Upper lobe of left lung (tissue), 6 donors: Measurements from ENCODE around the gene SGCD. TPM values are rescaled to one million over a fixed set of nuclear protein-coding genes. Genes with fewer than 3 reads are reported as not detected.

ENCODE experiments used
- ATAC-seq, 2 donors: fragments of 200-7000 bp; cut with Tn5 transposase; one replicate each; pipeline ENCODE4 v1.9.1; 2022; ENCODE audit warnings: mild to moderate bottlenecking in 2 of 2, moderate library complexity in 2 of 2; ENCODE audit not compliant: low FRiP score in 2 of 2
- DNase-seq, 2 donors: peaks; one replicate each; pipeline ENCODE4 v3.0.0-alpha.2; 2019 to 2020
- H3K27ac ChIP-seq, 4 donors: fragments of 200-600 bp; sonication (generic); one replicate each; pipeline ENCODE4 v1.5.1; 2016 to 2019
- H3K27me3 ChIP-seq, 4 donors: fragments of 200-600 bp; sonication (generic); one replicate each; pipeline ENCODE4 v1.5.1; 2017 to 2019
- H3K36me3 ChIP-seq, 4 donors: fragments of 200-600 bp; sonication (generic); one replicate each; pipeline ENCODE4 v1.5.1; 2016 to 2019
- H3K4me1 ChIP-seq, 4 donors: fragments of 200-600 bp; sonication (generic); one replicate each; pipeline ENCODE4 v1.5.1; 2018 to 2019
- H3K4me3 ChIP-seq, 4 donors: fragments of 200-600 bp; sonication (generic); one replicate each; pipeline ENCODE4 v1.5.1; 2017 to 2019; ENCODE audit warnings: mild to moderate bottlenecking in 2 of 4, moderate library complexity in 1 of 4
- H3K9me3 ChIP-seq, 4 donors: fragments of 200-600 bp; sonication (generic); one replicate each; pipeline ENCODE4 v1.5.1; 2018 to 2019
- CTCF ChIP-seq, 6 experiments: fragments of 450-650 bp in 4 of 6; fragments of 200-600 bp in 2 of 6; sonication (generic) in 2 of 6; IDR thresholded peaks; one replicate each; pipeline ENCODE4 v1.5.1; 2016 to 2019; ENCODE audit warnings: antibody characterized with exemption in 6 of 6
- EP300 ChIP-seq, 4 donors: sonication (generic); formaldehyde crosslinking; IDR thresholded peaks; one replicate each; pipeline ENCODE4 v1.5.1; 2017; ENCODE audit warnings: antibody characterized with exemption in 4 of 4, control low read depth in 2 of 4
- POLR2A ChIP-seq, 4 donors: fragments of 450-650 bp; IDR thresholded peaks; one replicate each; pipeline ENCODE4 v1.5.1; 2016 to 2017; ENCODE audit warnings: antibody characterized with exemption in 4 of 4, mild to moderate bottlenecking in 2 of 4
- POLR2AphosphoS5 ChIP-seq, 2 donors: sonication (generic); formaldehyde crosslinking; IDR thresholded peaks; one replicate each; pipeline ENCODE4 v1.5.1; 2017; ENCODE audit warnings: antibody characterized with exemption in 2 of 2
- WGBS, 2 donors: methylation state at CpG; one replicate each; pipeline ENCODE4 v1.1.5; 2017 to 2018; 5-methylcytosine and 5-hydroxymethylcytosine counted together
- total RNA-seq, 6 donors: library from RNA; depleted of rRNA in 4 of 6; stranded (reverse); fragments of >200 nt in 4 of 6; gene quantifications; one replicate each; pipeline versions ENCODE4 v1.1.0 to v1.2.1, GENCODE V29; 2016 to 2021
- donor health status: DM: no; HTN: no; CAD: no; lungs with moderate emphysema.
- donor health status: DM: no; HTN: yes; CAD: no; lungs with severe emphysema.

SGCD gene
- total RNA-seq, 6 donors from 2014 or later: 1.0 to 7.8 (median 1.8) TPM

- ATAC-seq (no peak), DNase-seq (no peak)
- Histone ChIP-seq H3K36me3 (no peaks in the 10 kb centered on the region), H3K9me3 (no peaks in the 10 kb centered on the region), H3K4me1 (no peaks in the 10 kb centered on the region), H3K27ac (no peak overlapping the region), H3K4me3 (no peak overlapping the region), H3K27me3 (no peaks in the 10 kb centered on the region)
- TF ChIP-seq POLR2AphosphoS5 (IDR thresholded peaks at IDR 0.05): no peak
- no peak for TF ChIP-seq POLR2A (IDR thresholded peaks at IDR 0.05)
- no peak for TF ChIP-seq CTCF (IDR thresholded peaks at IDR 0.05)
- no peak for TF ChIP-seq EP300 (IDR thresholded peaks at IDR 0.05)
- WGBS, 2 donors: 78 to 81% methylated on average over 2 of the region's 2 CpGs
Observed at GRCh38 chr5:156778752-156779151, 451.8 kb downstream of the SGCD start.

- Histone ChIP-seq H3K36me3 (no peaks in the 10 kb centered on the region), H3K27me3 (no peaks in the 10 kb centered on the region), H3K4me1 (no peaks in the 10 kb centered on the region), H3K27ac (no peak overlapping the region), H3K4me3 (no peak overlapping the region), H3K9me3 (no peaks in the 10 kb centered on the region)
- TF ChIP-seq EP300 (IDR thresholded peaks at IDR 0.05) (no peak), POLR2A (IDR thresholded peaks at IDR 0.05) (no peak), CTCF (IDR thresholded peaks at IDR 0.05) (no peak), POLR2AphosphoS5 (IDR thresholded peaks at IDR 0.05) (no peak)
- 79 to 83% methylated on average over 4 of the region's 4 CpGs for WGBS, 2 donors
- DNase-seq (no peak), ATAC-seq (no peak)
Observed at GRCh38 chr5:156779436-156779835, 452.5 kb downstream of the SGCD start.

GRCh38 chr5:156783092-156783491 is 456.1 kb downstream of the SGCD start:
- no peak overlapping the region for H3K4me3 ChIP-seq
- no peak for TF ChIP-seq EP300 (IDR thresholded peaks at IDR 0.05)
- no peak for TF ChIP-seq POLR2A (IDR thresholded peaks at IDR 0.05)
- no peak for TF ChIP-seq CTCF (IDR thresholded peaks at IDR 0.05)
- no peak for TF ChIP-seq POLR2AphosphoS5 (IDR thresholded peaks at IDR 0.05)
- ATAC-seq (no peak), DNase-seq (no peak)
- H3K4me1 ChIP-seq: no peaks in the 10 kb centered on the region
- no peaks in the 10 kb centered on the region for H3K36me3 ChIP-seq
- no peak overlapping the region for H3K27ac ChIP-seq
- H3K9me3 ChIP-seq: no peaks in the 10 kb centered on the region
- 89 to 90% methylated on average over 4 to 5 of the region's 5 CpGs for WGBS, 2 donors
- no peaks in the 10 kb centered on the region for H3K27me3 ChIP-seq

- DNase-seq (no peak), ATAC-seq (no peak)
- TF ChIP-seq POLR2A (IDR thresholded peaks at IDR 0.05): no peak
- no peak for TF ChIP-seq EP300 (IDR thresholded peaks at IDR 0.05)
- TF ChIP-seq POLR2AphosphoS5 (IDR thresholded peaks at IDR 0.05): no peak
- no peak for TF ChIP-seq CTCF (IDR thresholded peaks at IDR 0.05)
- Histone ChIP-seq H3K27me3 (no peaks in the 10 kb centered on the region), H3K9me3 (no peaks in the 10 kb centered on the region), H3K4me3 (no peak overlapping the region), H3K27ac (no peak overlapping the region), H3K36me3 (no peaks in the 10 kb centered on the region), H3K4me1 (no peaks in the 10 kb centered on the region)
- 30 to 42% methylated on average over 2 of the region's 2 CpGs for WGBS, 2 donors
Observed at GRCh38 chr5:156794687-156795086, 467.7 kb downstream of the SGCD start.

GRCh38 chr5:156798201-156798600 is 471.2 kb downstream of the SGCD start:
- WGBS, 2 donors: 61 to 80% methylated on average over 1 of the region's 1 CpG
- H3K9me3 ChIP-seq: no peaks in the 10 kb centered on the region
- TF ChIP-seq POLR2AphosphoS5 (IDR thresholded peaks at IDR 0.05) (no peak), POLR2A (IDR thresholded peaks at IDR 0.05) (no peak), EP300 (IDR thresholded peaks at IDR 0.05) (no peak), CTCF (IDR thresholded peaks at IDR 0.05) (no peak)

More at GRCh38 chr5:156798201-156798600, 471.2 kb downstream of the SGCD start:
- ATAC-seq (no peak), DNase-seq (no peak)
- no peak overlapping the region for H3K27ac ChIP-seq
- H3K4me3 ChIP-seq: no peak overlapping the region
- H3K36me3 ChIP-seq: no peaks in the 10 kb centered on the region
- no peaks in the 10 kb centered on the region for H3K27me3 ChIP-seq
- no peaks in the 10 kb centered on the region for H3K4me1 ChIP-seq
